GM13976 (cell line): ENCODE measurements around the gene MALAT1.

Experiments used
- DNase-seq: peaks from one replicate; pipeline ENCODE4 v3.0.0; 2012; ENCODE audit warnings: low spot score
- CTCF ChIP-seq: IDR thresholded peaks from 2 replicates; pipeline ENCODE4 v1.5.1; 2012; ENCODE audit warnings: borderline replicate concordance, mild to moderate bottlenecking; ENCODE audit not compliant: insufficient read depth; ENCODE audit errors: extremely low read depth, missing control alignments, control extremely low read depth
- in situ Hi-C: fragments of 300-500 bp; cut with MboI; formaldehyde crosslinking; loops from one replicate; pipeline ENCODE4 v1.12.0; 2022; ENCODE audit warnings: low sequenced_read_pairs, mixed read lengths, inconsistent platforms; ENCODE audit not compliant: unreplicated experiment

Gene MALAT1

GRCh38 chr11:65553301-65554001 is 54.6 kb downstream of the MALAT1 start:
- TF ChIP-seq CTCF: no peak
- DNase-seq: no peak
- in situ Hi-C loops: no loop called here

- DNase-seq: no peak
- in situ Hi-C loops: no loop called here
- no peak for TF ChIP-seq CTCF
Observed at GRCh38 chr11:65554057-65554818, 55.4 kb downstream of the MALAT1 start.

- in situ Hi-C loops: no loop called here
- TF ChIP-seq CTCF: no peak
- no peak for DNase-seq
Observed at GRCh38 chr11:65554842-65555430, 56.1 kb downstream of the MALAT1 start.

GRCh38 chr11:65555693-65556231 is 56.9 kb downstream of the MALAT1 start:
- in situ Hi-C loops: no loop called here
- no peak for TF ChIP-seq CTCF
- DNase-seq: no peak
